ENCODE results near the gene EIF4E.

GRCh38 chr4:98919996-98920395 lies 8.9 kb downstream of the EIF4E start:
- TF ChIP-seq CTCF (IDR thresholded peaks at IDR 0.05) (no peak), POLR2A (IDR thresholded peaks at IDR 0.05) (no peak)

Data from Peyer's patch (tissue), 4 donors.